GM10847 (cell line): ENCODE measurements around the gene NFIC.

ENCODE experiments used
- POLR2A ChIP-seq: IDR thresholded peaks from 2 replicates; pipeline ENCODE4 v1.6.1; 2011; ENCODE audit not compliant: insufficient read length; ENCODE audit errors: extremely low read depth

NFIC gene

GRCh38 chr19:3481241-3482090, 115.1 kb downstream of the NFIC start:
- TF ChIP-seq POLR2A: no peak

- TF ChIP-seq POLR2A: no peak
Measured at GRCh38 chr19:3482507-3483225, 116.3 kb downstream of the NFIC start.

GRCh38 chr19:3483226-3483628, 116.8 kb downstream of the NFIC start, which contains the start of gene SMIM44:
Gene SMIM44, minus strand, starts transcription at chr19:3483441. Its CDS starts 38 bp downstream, at chr19:3483403.
- no peak for TF ChIP-seq POLR2A

GRCh38 chr19:3491396-3492119, 125.2 kb downstream of the NFIC start:
- TF ChIP-seq POLR2A: no peak

- TF ChIP-seq POLR2A: no peak
Measured at GRCh38 chr19:3492131-3492839, 125.9 kb downstream of the NFIC start.

GRCh38 chr19:3492919-3493318, 126.5 kb downstream of the NFIC start:
- no peak for TF ChIP-seq POLR2A

- no peak for TF ChIP-seq POLR2A
Measured at GRCh38 chr19:3493651-3494050, 127.3 kb downstream of the NFIC start.

GRCh38 chr19:3494051-3494450, 127.7 kb downstream of the NFIC start:
- no peak for TF ChIP-seq POLR2A

- TF ChIP-seq POLR2A: no peak
Measured at GRCh38 chr19:3494559-3494958, 128.2 kb downstream of the NFIC start.

GRCh38 chr19:3496392-3497273, 130.2 kb downstream of the NFIC start:
- TF ChIP-seq POLR2A: no peak

GRCh38 chr19:3497757-3498520, 131.6 kb downstream of the NFIC start:
- no peak for TF ChIP-seq POLR2A

GRCh38 chr19:3499738-3500428, 133.5 kb downstream of the NFIC start:
- TF ChIP-seq POLR2A: no peak
